Thoracic aorta (tissue), 2 donors: ENCODE data around the gene GOLGA2. TPM values are rescaled to one million over a fixed set of nuclear protein-coding genes. Genes with fewer than 3 reads are reported as not detected.

Experiments
- ATAC-seq: fragments of 150-250 bp; one replicate; pipeline ENCODE4 v1.8.0; 2017; ENCODE audit warnings: low read depth; ENCODE audit not compliant: insufficient number of reproducible peaks, low FRiP score
- DNase-seq: peaks from one replicate; pipeline ENCODE4 v3.0.0-alpha.2; 2020; ENCODE audit warnings: low spot score
- H3K27ac ChIP-seq, 2 donors: fragments of 200-600 bp; sonication (generic); 1 replicate in 1 of 2; 2 replicates in 1 of 2; pipeline ENCODE4 v1.5.1; 2016; ENCODE audit warnings: mild to moderate bottlenecking in 2 of 2, moderate library complexity in 2 of 2
- H3K27me3 ChIP-seq: fragments of 200-600 bp; sonication (generic); replicated peaks from 2 replicates; pipeline ENCODE4 v1.6.0; 2016; ENCODE audit warnings: mild to moderate bottlenecking; ENCODE audit not compliant: insufficient read depth
- H3K36me3 ChIP-seq: fragments of 200-600 bp; sonication (generic); one replicate; pipeline ENCODE4 v1.5.1; 2016
- H3K4me1 ChIP-seq, 2 donors: fragments of 200-600 bp; sonication (generic); 1 replicate in 1 of 2; 2 replicates in 1 of 2; pipeline versions ENCODE4 v1.5.1 to v1.6.0; 2016; ENCODE audit warnings: low read depth in 2 of 2, mild to moderate bottlenecking in 1 of 2; ENCODE audit not compliant: control insufficient read depth in 1 of 2
- H3K4me3 ChIP-seq: fragments of 200-600 bp; sonication (generic); 2 replicates; pipeline ENCODE4 v1.5.1; 2016; ENCODE audit warnings: mild to moderate bottlenecking
- H3K9me3 ChIP-seq: fragments of 200-600 bp; sonication (generic); 2 replicates; pipeline ENCODE4 v1.5.1; 2016
- total RNA-seq, 2 donors: library from RNA; depleted of rRNA; stranded (reverse); fragments of >200 nt; gene quantifications; one replicate each; pipeline versions ENCODE4 v1.1.0 to v1.2.3, GENCODE V29; 2016
- TF ChIP-seq, protein P1 (sequence below): fragments of 200-600 bp; sonication (generic); IDR thresholded peaks from one replicate; pipeline ENCODE4 v1.5.1; 2019; ENCODE audit warnings: antibody characterized with exemption

GOLGA2 gene
- total RNA-seq, 2 donors from 2014 or later: 115 to 141 TPM

DNA sequence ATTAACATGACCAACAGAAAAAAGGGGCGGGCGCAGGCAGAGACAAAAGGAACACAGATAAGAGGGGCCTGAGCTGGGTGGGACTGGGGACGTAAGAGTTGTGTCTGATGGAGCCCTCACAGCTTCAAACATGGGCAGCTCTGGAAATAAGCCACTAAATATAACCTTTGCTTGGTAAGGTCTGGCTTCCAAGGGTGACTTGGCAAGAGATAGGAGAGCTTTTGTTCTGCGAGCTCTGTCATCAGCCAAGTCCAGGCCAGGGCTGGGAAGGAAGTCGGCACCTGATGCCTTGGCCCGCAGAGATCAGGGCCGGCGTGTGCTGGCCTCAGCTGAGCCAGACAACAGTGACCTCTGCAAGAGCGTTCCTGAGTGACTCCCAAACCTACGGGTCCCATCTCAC is 34.7 kb upstream of the GOLGA2 start:
- ATAC-seq (no peak), DNase-seq (no peak)
- TF ChIP-seq, protein P1, sequence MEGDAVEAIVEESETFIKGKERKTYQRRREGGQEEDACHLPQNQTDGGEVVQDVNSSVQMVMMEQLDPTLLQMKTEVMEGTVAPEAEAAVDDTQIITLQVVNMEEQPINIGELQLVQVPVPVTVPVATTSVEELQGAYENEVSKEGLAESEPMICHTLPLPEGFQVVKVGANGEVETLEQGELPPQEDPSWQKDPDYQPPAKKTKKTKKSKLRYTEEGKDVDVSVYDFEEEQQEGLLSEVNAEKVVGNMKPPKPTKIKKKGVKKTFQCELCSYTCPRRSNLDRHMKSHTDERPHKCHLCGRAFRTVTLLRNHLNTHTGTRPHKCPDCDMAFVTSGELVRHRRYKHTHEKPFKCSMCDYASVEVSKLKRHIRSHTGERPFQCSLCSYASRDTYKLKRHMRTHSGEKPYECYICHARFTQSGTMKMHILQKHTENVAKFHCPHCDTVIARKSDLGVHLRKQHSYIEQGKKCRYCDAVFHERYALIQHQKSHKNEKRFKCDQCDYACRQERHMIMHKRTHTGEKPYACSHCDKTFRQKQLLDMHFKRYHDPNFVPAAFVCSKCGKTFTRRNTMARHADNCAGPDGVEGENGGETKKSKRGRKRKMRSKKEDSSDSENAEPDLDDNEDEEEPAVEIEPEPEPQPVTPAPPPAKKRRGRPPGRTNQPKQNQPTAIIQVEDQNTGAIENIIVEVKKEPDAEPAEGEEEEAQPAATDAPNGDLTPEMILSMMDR: no peak
- peaks cover 29% of the 10 kb centered on the region for H3K36me3 ChIP-seq
- no peak overlapping the region for H3K27ac ChIP-seq
- no peaks in the 10 kb centered on the region for H3K9me3 ChIP-seq
- H3K4me1 ChIP-seq: no peaks in the 10 kb centered on the region
- H3K4me3 ChIP-seq: no peak overlapping the region
- H3K27me3 ChIP-seq: no peaks in the 10 kb centered on the region

DNA sequence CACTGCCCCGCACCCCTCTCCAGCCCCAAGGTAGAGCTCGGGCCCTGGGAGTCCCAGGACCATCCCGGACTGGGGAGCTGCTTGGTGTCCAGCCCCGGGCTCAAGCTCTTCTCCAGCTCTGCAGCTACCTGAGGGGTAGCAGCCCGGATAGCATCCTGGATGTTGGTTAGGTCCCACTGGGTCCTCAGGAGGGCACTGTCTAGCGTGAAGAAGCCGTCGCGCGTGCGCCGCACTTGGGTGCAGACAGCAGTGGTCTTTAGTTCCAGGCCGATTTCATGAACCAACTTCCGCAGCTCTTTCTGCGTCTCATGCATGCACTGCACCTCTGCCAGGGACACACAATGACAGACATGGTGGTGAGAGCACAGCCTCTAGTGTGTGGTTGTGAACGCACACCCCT is 33.7 kb upstream of the GOLGA2 start:
- TF ChIP-seq, protein P1: no peak
- no peak overlapping the region for H3K4me3 ChIP-seq
- DNase-seq (no peak), ATAC-seq (no peak)
- H3K36me3 ChIP-seq: peaks cover 28% of the 10 kb centered on the region
- H3K27me3 ChIP-seq: no peaks in the 10 kb centered on the region
- H3K27ac ChIP-seq: no peak overlapping the region
- no peaks in the 10 kb centered on the region for H3K9me3 ChIP-seq
- H3K4me1 ChIP-seq: no peaks in the 10 kb centered on the region

DNA sequence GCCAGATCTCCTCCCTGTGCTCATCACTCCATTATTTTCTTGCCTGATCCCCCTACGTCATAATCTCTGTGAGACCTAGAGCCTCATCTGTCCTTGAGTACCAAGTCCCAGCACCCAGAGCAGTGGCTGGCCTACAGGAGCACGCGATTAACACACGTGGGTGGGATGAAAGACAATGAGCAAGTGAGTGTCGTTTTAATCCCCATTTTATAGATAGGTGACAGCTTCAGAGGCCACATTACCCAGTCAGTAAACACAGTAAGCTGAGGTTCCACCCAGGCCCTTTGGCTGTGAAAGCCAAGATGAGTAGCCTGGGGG is 29.1 kb upstream of the GOLGA2 start:
- Histone ChIP-seq H3K36me3 (peaks cover 10% of the 10 kb centered on the region), H3K9me3 (no peaks in the 10 kb centered on the region), H3K4me1 (no peaks in the 10 kb centered on the region), H3K27ac (no peak overlapping the region), H3K27me3 (no peaks in the 10 kb centered on the region), H3K4me3 (no peak overlapping the region)
- TF ChIP-seq, protein P1: no peak
- ATAC-seq: no peak
- DNase-seq: no peak

DNA sequence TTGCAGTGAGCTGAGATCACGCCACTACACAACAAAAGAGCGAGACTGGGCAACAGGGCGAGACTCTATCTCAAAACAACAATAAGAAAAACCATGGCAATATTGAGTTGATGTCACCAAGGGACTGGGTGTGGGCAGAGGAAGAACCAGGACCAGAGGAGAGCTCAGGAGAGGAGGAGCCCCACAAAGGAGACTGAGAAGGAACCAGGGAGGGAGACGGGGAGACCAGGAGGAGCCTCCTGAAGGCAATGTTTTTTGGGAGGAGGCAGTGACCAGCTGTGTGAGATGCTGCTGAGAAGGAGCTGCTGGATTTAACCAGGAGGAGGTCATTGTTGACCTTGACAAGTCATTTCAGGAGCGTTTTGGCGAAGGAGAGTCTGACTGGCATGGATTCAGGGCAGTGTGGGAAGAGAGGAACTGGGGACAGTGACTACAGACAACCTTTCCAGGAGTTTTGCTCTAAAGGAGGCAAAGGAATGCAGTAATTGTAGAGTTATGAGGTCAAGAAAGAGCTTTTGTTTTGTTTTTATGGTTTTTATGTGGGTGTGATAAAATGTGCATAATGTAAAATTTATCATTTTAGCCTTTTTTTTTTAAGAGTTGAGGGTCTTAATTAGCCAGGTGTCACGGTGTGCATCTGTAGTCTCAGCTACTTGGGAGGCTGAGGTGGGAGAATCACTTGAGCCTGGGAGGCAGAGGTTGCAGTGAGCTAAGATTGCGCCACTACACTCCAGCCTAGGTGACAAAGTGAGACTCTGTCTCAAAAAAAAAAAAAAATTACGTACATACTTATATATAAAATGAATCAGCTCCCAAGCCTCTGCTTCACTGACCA is 28.5 kb upstream of the GOLGA2 start:
- H3K27me3 ChIP-seq: no peaks in the 10 kb centered on the region
- TF ChIP-seq, protein P1: no peak
- H3K4me3 ChIP-seq: no peak overlapping the region
- H3K9me3 ChIP-seq: no peaks in the 10 kb centered on the region
- DNase-seq (no peak), ATAC-seq (no peak)
- peaks cover 4% of the 10 kb centered on the region for H3K36me3 ChIP-seq
- H3K27ac ChIP-seq: no peak overlapping the region
- H3K4me1 ChIP-seq: no peaks in the 10 kb centered on the region

DNA sequence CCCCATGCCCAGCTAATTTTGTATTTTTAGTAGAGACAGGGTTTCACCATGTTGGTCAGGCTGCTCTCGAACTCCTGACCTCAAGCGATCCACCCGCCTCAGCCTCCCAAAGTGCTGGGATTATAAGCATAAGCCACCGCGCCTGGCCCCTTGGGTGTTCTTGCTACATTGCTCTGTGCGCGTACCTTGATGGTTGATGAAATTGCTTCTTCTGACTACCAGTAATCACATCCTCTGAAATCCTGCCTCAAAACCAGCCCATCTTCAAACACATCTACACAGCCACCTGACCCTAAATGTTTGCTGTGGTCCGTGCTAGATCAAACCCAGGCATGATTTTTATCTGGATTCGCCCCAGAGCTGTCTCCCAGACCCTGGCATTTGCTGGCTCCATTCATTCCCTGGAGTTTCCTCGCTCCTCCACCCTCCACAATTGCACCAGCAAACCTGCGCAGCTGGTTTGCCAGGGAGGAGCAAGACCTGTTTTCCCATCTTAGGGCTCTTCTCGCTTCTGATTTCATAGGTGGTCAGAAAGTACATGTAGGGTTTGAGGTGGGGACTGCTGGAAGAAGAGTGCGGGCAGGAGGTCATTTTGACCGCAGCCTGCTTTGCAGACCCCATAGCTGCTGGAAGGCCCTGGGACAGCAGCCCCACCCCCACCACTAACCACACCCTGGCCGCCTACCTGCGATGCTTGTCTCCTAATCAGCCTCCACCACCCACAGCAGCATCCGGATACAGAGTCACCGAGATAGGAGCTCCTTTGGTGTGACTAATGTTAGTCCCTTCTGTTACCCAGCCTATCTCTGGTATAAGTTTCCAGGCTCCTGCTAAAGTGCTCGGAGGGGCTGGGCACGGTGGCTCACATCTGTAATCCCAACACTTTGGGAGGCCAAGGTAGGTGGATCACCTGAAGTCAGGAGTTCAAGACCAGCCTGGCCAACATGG is 23.0 kb upstream of the GOLGA2 start:
- Histone ChIP-seq H3K4me3 (no peak overlapping the region), H3K4me1 (no peaks in the 10 kb centered on the region), H3K9me3 (no peaks in the 10 kb centered on the region), H3K27ac (no peak overlapping the region), H3K27me3 (no peaks in the 10 kb centered on the region), H3K36me3 (no peaks in the 10 kb centered on the region)
- no peak for ATAC-seq
- TF ChIP-seq, protein P1: no peak
- DNase-seq: no peak
